Activated CD4-positive, CD25-positive, alpha-beta regulatory T cell treated with anti-CD3 and anti-CD28 coated beads, Interleukin-2, amount 50 U/mL, for 16 hours (primary cell): Measurements from ENCODE around the gene ROR2.
"Not testable (repeated sequence)": the region's sequence is repeated elsewhere in the genome, so short reads cannot be mapped to it uniquely, and the experiment has no call there.

Source experiments
- DNase-seq: peaks from one replicate; pipeline ENCODE4 v3.0.0-alpha.2; 2020; ENCODE audit warnings: low read depth, low spot score

ROR2 gene

GRCh38 chr9:91642771-91643170 is 307.3 kb downstream of the ROR2 start:
- DNase-seq: no peak

GRCh38 chr9:91640428-91640827 is 309.6 kb downstream of the ROR2 start:
- no peak for DNase-seq

- DNase-seq: no peak
These were observed 311.0 kb downstream of the ROR2 start for GRCh38 chr9:91639054-91639453.

- DNase-seq: not testable (repeated sequence)
These were observed 315.2 kb downstream of the ROR2 start for GRCh38 chr9:91634832-91635231.

GRCh38 chr9:91629718-91630117 is 320.3 kb downstream of the ROR2 start:
- no peak for DNase-seq

- DNase-seq: no peak
These were observed 321.1 kb downstream of the ROR2 start for GRCh38 chr9:91628892-91629291.

GRCh38 chr9:91625331-91625730 is 324.7 kb downstream of the ROR2 start:
- no peak for DNase-seq

GRCh38 chr9:91623004-91623403 is 327.0 kb downstream of the ROR2 start:
- DNase-seq: no peak

- DNase-seq: not testable (repeated sequence)
These were observed 327.9 kb downstream of the ROR2 start for GRCh38 chr9:91622121-91622520.

- DNase-seq: not testable (repeated sequence)
These were observed 336.0 kb downstream of the ROR2 start for GRCh38 chr9:91614044-91614443.

GRCh38 chr9:91611582-91611981 is 338.4 kb downstream of the ROR2 start:
- no peak for DNase-seq

- no peak for DNase-seq
These were observed 343.6 kb downstream of the ROR2 start for GRCh38 chr9:91606255-91606995.

- DNase-seq: no peak
These were observed 345.4 kb downstream of the ROR2 start for GRCh38 chr9:91604451-91605179.

- no peak for DNase-seq
These were observed 346.1 kb downstream of the ROR2 start for GRCh38 chr9:91603932-91604331.

GRCh38 chr9:91599564-91599963 is 350.5 kb downstream of the ROR2 start:
- DNase-seq: no peak

- DNase-seq: no peak
These were observed 358.4 kb downstream of the ROR2 start for GRCh38 chr9:91591627-91592026.

GRCh38 chr9:91589101-91589553 is 360.9 kb downstream of the ROR2 start:
- DNase-seq: no peak

- no peak for DNase-seq
These were observed 363.7 kb downstream of the ROR2 start for GRCh38 chr9:91586282-91586681.

GRCh38 chr9:91583966-91584365 is 366.1 kb downstream of the ROR2 start:
- no peak for DNase-seq

- DNase-seq: no peak
These were observed 366.7 kb downstream of the ROR2 start for GRCh38 chr9:91583161-91583875.

- DNase-seq: no peak
These were observed 367.8 kb downstream of the ROR2 start for GRCh38 chr9:91582181-91582580.

GRCh38 chr9:91580136-91580535 is 369.9 kb downstream of the ROR2 start:
- no peak for DNase-seq
